GM12873 (cell line): ENCODE data around the gene JAKMIP1.

ENCODE experiments used
- TF ChIP-seq, protein P1 (sequence below): IDR thresholded peaks from 2 replicates; pipeline ENCODE4 v1.5.1; 2012; ENCODE audit warnings: low read depth, mild to moderate bottlenecking, moderate library complexity, low read length, control low read depth; ENCODE audit not compliant: insufficient read depth; ENCODE audit errors: missing control alignments

The JAKMIP1 gene

DNA sequence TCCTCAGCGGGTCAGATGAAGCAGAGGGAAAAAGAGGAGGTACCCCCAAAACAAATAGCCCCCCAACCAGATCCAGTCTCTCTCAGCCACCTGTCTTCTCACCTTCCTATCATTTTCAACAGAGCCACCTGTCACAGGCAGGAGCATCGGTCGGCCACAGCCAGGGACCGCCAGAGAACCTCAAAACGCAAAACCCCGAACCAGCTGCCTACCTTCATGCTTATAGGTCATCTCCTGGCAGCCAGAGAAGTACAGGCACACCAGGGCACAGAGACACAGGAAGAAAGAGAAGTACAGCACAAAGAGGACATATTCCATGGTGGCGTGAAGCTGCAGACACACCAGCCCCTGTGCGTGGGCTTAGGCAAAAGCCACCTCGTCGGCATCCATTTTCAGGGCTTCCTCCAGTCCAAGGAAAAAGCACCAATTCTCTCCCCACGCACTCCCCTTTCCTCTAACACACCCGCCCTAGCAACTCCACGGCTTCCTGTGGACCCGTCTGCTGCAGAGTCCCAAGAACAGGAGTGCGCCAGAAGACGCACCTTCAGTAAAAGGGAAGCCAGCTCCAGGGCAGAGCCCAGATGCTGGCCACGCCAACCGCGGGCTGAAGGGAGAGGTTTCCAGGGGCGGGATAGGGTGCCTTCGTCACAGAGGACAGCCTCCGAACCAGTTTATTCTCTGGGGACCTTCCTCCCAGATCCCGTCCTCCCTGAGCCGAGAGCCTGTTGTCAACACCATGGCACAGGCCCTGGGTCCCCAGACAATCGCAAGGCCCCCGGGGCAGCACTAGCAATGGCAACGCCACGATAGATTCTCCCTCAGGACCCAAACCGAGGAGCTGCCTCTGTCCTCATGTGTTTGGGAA, 130.3 kb downstream of the JAKMIP1 start:
- TF ChIP-seq, protein P1, sequence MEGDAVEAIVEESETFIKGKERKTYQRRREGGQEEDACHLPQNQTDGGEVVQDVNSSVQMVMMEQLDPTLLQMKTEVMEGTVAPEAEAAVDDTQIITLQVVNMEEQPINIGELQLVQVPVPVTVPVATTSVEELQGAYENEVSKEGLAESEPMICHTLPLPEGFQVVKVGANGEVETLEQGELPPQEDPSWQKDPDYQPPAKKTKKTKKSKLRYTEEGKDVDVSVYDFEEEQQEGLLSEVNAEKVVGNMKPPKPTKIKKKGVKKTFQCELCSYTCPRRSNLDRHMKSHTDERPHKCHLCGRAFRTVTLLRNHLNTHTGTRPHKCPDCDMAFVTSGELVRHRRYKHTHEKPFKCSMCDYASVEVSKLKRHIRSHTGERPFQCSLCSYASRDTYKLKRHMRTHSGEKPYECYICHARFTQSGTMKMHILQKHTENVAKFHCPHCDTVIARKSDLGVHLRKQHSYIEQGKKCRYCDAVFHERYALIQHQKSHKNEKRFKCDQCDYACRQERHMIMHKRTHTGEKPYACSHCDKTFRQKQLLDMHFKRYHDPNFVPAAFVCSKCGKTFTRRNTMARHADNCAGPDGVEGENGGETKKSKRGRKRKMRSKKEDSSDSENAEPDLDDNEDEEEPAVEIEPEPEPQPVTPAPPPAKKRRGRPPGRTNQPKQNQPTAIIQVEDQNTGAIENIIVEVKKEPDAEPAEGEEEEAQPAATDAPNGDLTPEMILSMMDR, result no peak

DNA sequence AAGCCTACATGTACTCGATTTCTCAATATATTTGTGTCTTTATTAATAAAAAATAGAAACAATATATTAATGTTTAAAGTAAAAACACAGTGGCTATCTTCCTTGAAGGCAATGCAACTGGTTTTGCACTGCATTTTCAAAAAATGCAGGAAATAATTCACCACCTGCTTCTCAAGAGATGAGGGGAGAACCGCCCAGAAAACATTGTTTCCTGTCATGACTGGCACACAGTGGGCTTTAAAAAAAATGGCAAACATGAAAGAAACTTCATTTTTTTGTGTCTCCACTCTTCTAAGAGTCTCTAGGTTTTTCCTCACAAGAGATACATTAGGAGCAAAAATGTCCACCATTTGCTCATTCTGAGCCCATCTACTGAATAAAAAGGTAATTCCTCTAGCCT, 131.4 kb downstream of the JAKMIP1 start:
- TF ChIP-seq, protein P1, result no peak

DNA sequence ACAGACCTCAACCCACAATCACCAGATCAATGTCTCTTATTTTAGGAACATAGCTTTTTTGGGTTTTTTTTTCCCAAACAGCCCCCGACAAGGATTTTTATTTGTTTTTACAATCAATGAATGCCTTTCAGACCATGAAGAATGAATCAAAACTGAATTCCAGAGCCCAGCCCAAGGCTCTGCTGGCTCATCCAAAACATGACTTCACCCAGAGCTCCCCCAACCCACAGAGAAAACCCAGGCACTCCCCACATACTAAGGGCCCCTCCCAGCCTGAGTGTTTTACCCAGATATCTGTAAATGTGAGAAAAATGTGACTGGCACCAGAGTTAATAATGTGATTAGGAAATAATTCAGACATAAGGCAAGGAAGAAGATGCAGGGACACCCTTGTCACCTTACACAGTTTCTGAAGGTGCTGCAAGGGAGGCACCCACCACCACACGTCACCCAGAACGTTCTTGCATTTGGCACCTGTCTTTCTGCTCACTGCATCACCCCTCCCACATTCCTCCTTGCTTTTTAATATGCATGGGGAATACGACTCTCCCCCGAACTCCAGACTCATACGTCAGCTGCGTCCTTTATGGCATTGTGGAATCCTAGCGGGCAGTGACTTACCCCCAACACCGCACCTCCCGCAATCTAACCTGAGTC, 134.3 kb downstream of the JAKMIP1 start:
- TF ChIP-seq, protein P1, result no peak

DNA sequence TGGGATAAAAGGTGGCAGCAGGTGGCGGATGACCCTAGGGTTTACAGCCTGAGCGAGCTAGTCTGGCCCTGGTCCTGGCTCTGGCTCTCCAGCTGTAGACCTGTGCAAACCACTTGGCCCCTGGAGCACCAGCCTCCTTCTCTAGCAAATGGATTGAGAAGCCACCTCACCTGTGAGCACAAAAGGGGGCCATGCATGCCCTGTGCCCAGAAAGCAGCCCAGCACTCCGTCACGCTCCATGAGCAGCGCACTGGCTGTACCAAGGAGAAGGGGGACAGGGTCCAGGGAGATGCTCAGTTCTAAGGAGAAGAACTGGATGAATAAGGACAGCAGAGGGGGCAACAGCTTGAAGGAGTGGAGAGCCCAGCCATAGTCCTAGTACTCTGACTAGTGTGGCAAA, 135.2 kb downstream of the JAKMIP1 start:
- TF ChIP-seq, protein P1, result no peak

DNA sequence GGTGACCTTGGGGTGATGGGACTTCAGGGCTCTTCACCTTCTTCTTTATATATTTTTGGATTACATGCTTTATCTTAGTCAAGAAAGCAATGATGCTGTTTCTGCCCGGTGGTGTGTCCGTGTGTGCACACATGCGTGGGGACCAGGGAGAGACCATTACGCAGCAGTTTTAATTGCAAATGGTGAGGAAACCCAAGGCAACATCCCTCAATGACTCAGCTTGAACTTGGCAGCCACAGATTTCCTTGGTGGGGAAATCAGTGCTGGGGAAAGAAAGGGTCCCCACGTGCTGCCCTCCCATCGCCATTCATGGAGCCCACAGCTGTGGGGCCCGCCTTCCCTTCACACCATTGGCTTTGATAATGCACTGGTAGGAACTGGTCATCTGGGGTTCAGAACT, 136.0 kb downstream of the JAKMIP1 start:
- TF ChIP-seq, protein P1, result no peak

DNA sequence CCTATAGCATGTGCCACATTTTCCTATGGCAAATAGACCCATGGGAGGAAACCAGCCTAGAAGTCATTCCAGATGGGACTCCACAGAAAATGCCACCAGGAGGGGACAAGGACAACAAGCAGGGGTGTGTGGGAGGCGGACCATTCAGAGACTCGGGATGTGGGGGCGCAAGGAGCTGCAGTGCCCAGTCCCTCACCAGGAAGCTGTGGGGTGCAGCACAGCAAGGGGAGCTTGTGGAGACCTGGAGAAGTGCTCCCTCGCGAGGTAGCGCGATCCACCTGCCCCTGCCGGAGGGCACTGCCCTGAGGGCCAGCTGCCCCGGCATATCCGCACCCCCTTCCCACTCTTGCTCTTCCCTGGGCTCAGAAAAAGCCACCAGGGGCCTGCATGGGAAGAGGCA, 136.7 kb downstream of the JAKMIP1 start:
- TF ChIP-seq, protein P1, result no peak

DNA sequence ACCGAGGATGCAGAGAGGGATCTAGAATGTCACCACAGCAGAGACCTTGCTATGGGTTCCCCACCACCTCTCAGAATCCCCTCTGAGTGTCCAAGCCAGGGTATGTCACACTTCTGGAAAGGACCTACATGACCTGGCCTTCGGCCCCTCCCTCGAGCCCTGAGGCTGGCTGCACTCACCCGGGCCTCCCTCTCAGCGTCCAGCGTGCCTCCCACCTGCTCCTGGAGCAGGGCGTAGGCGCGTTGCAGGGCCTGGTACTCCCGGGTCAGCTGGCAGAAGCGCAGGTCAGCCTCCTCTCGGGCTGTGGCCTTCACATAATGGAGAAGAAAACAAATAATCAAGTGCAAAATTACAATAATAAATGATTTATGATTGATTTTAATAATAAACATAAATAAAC, 138.2 kb downstream of the JAKMIP1 start:
- TF ChIP-seq, protein P1, result no peak
